ENCODE results near the gene GALNT14.
A peak's percentile ranks its signal among the peaks of the same experiment; 100 is the strongest.

Gene GALNT14

DNA sequence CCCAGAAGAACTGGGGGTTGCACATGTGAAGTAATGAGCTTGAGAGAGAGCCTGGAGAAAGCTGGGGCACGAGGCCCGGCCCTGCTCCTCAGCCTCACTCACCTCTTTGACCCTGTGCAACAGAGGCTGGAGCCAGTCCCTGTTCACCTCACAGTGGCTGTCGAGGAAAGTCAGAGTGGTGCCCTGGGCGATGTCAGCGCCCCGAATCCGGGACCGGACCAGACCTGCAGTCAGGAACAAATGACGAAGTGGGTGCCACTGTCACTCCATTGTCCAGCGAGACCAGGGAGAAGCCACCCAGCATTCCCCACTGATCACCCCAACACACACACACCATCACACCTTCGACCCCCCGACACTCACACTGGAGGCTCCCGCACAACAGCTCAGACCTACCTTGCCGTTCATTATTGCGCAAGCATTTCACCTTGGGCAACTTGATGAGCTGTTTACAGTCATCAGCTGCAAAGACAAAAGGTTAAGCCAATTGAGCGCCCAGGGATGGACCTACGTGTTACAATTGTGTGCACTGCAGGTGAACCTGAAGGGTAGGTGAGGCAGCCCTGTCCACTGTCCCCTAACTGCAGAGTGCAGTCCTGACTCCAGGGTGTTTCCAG, 182.6 kb downstream of the GALNT14 start:
- TF ChIP-seq, protein P1, sequence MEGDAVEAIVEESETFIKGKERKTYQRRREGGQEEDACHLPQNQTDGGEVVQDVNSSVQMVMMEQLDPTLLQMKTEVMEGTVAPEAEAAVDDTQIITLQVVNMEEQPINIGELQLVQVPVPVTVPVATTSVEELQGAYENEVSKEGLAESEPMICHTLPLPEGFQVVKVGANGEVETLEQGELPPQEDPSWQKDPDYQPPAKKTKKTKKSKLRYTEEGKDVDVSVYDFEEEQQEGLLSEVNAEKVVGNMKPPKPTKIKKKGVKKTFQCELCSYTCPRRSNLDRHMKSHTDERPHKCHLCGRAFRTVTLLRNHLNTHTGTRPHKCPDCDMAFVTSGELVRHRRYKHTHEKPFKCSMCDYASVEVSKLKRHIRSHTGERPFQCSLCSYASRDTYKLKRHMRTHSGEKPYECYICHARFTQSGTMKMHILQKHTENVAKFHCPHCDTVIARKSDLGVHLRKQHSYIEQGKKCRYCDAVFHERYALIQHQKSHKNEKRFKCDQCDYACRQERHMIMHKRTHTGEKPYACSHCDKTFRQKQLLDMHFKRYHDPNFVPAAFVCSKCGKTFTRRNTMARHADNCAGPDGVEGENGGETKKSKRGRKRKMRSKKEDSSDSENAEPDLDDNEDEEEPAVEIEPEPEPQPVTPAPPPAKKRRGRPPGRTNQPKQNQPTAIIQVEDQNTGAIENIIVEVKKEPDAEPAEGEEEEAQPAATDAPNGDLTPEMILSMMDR (IDR thresholded peaks at IDR 0.05; ENCODE audit: low read depth, low read length, missing control alignments), result no peak
- no peak for DNase-seq (ENCODE audit: extremely low read depth, low read depth)
- no peak overlapping the region for H3K4me3 ChIP-seq (replicated peaks; ENCODE audit: low read depth, low read length)

DNA sequence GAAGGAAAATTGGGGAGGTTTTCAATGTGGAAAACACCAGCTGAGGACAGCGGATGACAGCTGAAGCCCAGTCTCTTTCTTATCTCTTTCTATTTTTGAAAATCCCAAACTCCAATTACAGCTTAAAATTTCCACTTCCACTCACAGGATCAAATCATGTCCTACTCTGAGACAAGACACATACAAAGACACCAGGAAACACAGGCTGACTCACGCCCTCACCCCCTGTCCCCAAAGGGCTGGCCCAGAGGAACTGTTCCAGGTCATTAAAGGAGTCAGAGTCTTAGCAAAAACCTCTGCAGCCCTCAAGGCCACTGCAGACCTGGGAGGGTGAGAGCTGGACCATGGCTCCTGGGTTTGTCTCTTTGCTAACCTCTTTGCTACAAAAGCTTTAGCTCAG, 187.9 kb downstream of the GALNT14 start:
- TF ChIP-seq, protein P1 (IDR thresholded peaks at IDR 0.05; ENCODE audit: low read depth, low read length, missing control alignments), result no peak
- H3K4me3 ChIP-seq (replicated peaks; ENCODE audit: low read depth, low read length), result no peak overlapping the region
- no peak for DNase-seq (ENCODE audit: extremely low read depth, low read depth)

DNA sequence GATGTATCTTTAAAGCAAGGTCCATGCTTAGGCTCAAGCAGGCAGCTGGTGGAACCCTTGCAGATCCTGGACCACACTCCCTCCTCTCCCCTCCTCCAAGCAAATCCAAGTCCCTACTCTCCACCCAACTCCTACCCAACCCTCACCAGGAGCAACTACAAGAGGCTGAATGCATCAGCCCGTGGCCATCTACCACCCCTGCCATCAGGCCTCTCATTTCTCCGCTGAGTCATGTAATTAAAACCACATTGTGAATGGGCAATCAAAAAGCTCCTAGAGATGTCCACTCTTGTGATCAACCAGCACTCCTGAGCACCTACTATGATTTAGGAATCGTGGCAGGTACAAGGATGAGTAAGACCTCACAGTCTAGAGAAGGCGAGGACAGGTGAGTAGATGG, 188.8 kb downstream of the GALNT14 start:
- TF ChIP-seq, protein P1 (IDR thresholded peaks at IDR 0.05; ENCODE audit: low read depth, low read length, missing control alignments), result no peak
- peak; percentile 12 for DNase-seq (ENCODE audit: extremely low read depth, low read depth)
- no peak overlapping the region for H3K4me3 ChIP-seq (replicated peaks; ENCODE audit: low read depth, low read length)

DNA sequence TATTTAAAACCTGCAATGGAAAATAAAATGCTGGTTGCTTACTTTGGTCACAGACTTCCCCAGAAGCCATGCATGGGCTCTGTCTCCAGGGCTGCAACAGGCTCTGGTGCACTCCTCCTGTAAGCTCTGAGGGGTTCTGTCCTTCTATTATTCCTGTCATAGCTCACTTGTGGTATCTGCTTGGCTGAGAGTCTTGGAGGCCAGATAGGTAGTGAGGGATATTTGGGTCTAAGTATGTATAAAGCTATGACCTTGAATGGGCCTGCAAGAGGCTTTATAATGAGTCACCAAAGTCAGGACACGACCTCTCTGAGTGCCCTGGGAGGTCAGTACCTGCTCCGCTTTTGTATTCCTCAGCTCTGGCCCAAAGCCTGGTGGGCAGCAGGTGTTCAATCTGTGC, 189.4 kb downstream of the GALNT14 start:
- TF ChIP-seq, protein P1 (IDR thresholded peaks at IDR 0.05; ENCODE audit: low read depth, low read length, missing control alignments), result no peak
- DNase-seq (ENCODE audit: extremely low read depth, low read depth), result no peak
- H3K4me3 ChIP-seq (replicated peaks; ENCODE audit: low read depth, low read length), result no peak overlapping the region

DNA sequence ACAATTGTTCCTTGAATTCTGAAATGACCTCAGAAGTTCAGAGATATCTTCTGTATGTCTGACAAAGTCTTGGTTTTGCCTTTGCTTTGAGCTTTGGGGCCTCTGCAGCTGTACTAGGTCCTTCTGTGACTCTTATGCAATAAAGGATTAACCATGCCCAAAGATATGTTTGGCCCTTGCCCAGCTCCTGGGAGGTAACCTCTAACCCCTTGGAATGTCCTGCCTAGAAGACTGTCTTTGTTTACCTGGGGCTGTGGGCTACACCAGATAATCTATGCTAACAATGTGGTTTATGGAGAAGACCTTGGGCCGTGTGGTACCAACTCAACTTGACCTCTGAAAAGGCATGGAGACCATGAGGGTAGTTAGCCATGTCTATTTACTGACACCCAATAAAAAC, 190.1 kb downstream of the GALNT14 start:
- H3K4me3 ChIP-seq (replicated peaks; ENCODE audit: low read depth, low read length), result no peak overlapping the region
- TF ChIP-seq, protein P1 (IDR thresholded peaks at IDR 0.05; ENCODE audit: low read depth, low read length, missing control alignments), result no peak
- DNase-seq (ENCODE audit: extremely low read depth, low read depth), result no peak

DNA sequence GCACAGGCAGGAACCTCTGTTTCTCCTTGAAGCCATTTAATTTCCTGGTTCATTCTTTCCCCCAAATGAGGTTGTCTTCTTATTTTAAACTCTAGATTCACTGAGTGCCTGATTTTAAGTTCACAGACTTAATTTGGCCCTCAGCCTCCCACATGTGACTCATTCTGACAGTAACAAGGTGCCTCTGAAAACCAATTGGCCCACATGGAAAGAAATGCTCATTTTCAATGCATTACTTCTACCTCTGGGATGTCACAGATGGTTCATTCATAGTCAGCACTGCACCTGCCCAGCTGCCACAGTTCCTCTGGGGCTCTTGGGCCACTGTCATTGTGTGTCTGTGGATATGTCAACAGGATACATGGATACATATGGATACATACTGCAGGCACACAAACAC, 190.6 kb downstream of the GALNT14 start:
- no peak overlapping the region for H3K4me3 ChIP-seq (replicated peaks; ENCODE audit: low read depth, low read length)
- TF ChIP-seq, protein P1 (IDR thresholded peaks at IDR 0.05; ENCODE audit: low read depth, low read length, missing control alignments), result no peak
- no peak for DNase-seq (ENCODE audit: extremely low read depth, low read depth)

DNA sequence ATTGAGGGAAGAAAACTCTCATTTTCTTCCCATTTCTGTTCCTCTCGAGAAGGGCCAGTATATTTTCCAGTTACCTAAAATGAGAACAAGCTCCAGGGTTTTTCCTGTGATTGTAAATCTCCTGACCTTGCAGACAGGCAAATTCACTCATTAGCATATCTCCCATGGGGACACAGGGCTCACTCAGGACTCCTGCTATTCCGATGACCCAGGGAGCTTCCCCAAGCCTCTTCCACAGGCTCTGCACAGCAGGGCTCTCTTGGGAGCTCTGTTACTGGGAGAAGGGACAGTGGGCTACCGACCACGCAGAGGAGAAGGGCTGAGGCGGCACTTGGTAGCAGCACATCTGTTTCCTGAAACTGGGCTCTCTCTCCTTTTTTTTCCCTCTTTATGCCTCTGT, 195.8 kb downstream of the GALNT14 start:
- DNase-seq (ENCODE audit: extremely low read depth, low read depth), result no peak
- H3K4me3 ChIP-seq (replicated peaks; ENCODE audit: low read depth, low read length), result no peak overlapping the region
- TF ChIP-seq, protein P1 (IDR thresholded peaks at IDR 0.05; ENCODE audit: low read depth, low read length, missing control alignments), result no peak

Measured in HFF-Myc (cell line).